Astrocyte of the spinal cord (primary cell): ENCODE measurements around the gene MS4A18.

ENCODE experiments used
- DNase-seq: peaks from one replicate; pipeline ENCODE4 v3.0.0; 2011; ENCODE audit warnings: low read depth, low spot score
- H3K4me3 ChIP-seq: 2 replicates; pipeline ENCODE4 v1.5.1; 2011; ENCODE audit warnings: low read depth, mild to moderate bottlenecking, low read length, moderate library complexity
- CTCF ChIP-seq: IDR thresholded peaks from 2 replicates; pipeline ENCODE4 v1.5.1; 2012; ENCODE audit warnings: low read depth, mild to moderate bottlenecking, low read length, inconsistent platforms
- in situ Hi-C: cut with HindIII; loops from 2 replicates; pipeline ENCODE4 v1.10.0; 2017; ENCODE audit warnings: low sequenced_read_pairs

MS4A18 gene

GRCh38 chr11:60769273-60769672 is 44.8 kb downstream of the MS4A18 start:
- DNase-seq, result no peak
- in situ Hi-C loops, result no loop called here
- no peak overlapping the region for H3K4me3 ChIP-seq
- no peak for TF ChIP-seq CTCF

- no peak for TF ChIP-seq CTCF
- DNase-seq, result no peak
- no peak overlapping the region for H3K4me3 ChIP-seq
- in situ Hi-C loops, result no loop called here
These were observed 45.3 kb downstream of the MS4A18 start for GRCh38 chr11:60769811-60770210.

GRCh38 chr11:60771146-60771545 is 46.6 kb downstream of the MS4A18 start:
- DNase-seq, result no peak
- in situ Hi-C loops, result no loop called here
- no peak for TF ChIP-seq CTCF
- no peak overlapping the region for H3K4me3 ChIP-seq

- DNase-seq, result no peak
- no peak for TF ChIP-seq CTCF
- in situ Hi-C loops, result no loop called here
- H3K4me3 ChIP-seq, result no peak overlapping the region
These were observed 47.5 kb downstream of the MS4A18 start for GRCh38 chr11:60771879-60772525.

GRCh38 chr11:60772666-60773065 is 48.1 kb downstream of the MS4A18 start:
- no peak for DNase-seq
- no peak overlapping the region for H3K4me3 ChIP-seq
- in situ Hi-C loops, result no loop called here
- no peak for TF ChIP-seq CTCF

- TF ChIP-seq CTCF, result no peak
- H3K4me3 ChIP-seq, result no peak overlapping the region
- DNase-seq, result no peak
- in situ Hi-C loops, result no loop called here
These were observed 50.2 kb downstream of the MS4A18 start for GRCh38 chr11:60774726-60775125.
